Mucosa of gallbladder (tissue), 1 donor: ENCODE results near the gene STK32C. TPM values are rescaled to one million over a fixed set of nuclear protein-coding genes. Genes with fewer than 3 reads are reported as not detected.

Experiments used
- DNase-seq: peaks from one replicate; pipeline ENCODE4 v3.0.0-alpha.2; 2020; ENCODE audit warnings: low spot score
- total RNA-seq: library from RNA; stranded (reverse); gene quantifications from one replicate; pipeline ENCODE4 v1.2.1, GENCODE V29; 2021
- donor health status: DM: no; HTN: no; CAD: no.

STK32C gene
- total RNA-seq, 1 donor from 2014 or later, result 23.8 TPM

DNA sequence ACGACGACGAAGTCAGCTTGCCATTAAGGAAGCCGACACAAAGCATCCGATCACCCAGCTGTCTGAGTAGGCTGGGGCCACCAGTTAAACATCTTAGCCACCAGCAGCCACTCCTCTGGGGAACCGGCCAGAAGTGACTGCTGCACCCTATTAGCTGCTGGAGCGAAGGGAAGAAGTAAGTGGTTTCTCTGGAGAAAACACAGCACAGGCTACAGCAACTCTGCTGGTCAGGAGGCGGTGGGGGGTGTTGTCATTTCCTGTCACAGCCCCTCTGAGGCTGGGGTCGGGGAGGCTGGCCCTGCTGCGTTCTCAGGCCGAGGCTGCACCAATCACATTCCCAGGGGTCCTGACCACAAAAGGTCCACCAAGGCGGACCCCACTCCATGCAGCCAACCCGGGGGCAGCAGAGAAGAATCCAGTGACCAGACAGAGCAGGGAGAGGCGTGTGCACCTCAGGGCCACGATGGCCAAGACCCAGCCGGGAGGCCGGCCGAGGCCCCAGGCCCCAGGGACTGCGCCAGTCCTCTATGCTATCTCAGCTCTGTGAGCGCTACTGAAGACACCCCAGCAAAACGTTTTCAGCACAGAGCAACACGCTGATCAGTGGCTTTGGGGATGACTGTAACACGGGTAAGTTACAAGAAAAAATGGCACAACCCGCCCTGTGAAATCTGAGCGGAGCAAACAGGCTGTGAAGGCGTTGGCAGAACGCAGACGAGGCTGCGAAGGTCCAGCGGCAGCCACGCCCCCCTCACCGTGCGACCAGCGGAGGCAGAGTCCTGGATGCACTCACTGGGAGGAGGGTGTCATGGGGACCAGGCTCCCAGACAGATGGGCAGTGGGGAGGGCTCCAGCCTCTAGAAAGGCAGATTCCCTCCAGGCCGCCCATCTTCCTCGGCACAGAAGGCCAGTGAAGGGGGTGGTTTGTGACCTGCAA is 24.8 kb downstream of the STK32C start:
- no peak for DNase-seq

- DNase-seq, result no peak
Measured at GRCh38 chr10:132281915-132282666, 25.7 kb downstream of the STK32C start.

DNA sequence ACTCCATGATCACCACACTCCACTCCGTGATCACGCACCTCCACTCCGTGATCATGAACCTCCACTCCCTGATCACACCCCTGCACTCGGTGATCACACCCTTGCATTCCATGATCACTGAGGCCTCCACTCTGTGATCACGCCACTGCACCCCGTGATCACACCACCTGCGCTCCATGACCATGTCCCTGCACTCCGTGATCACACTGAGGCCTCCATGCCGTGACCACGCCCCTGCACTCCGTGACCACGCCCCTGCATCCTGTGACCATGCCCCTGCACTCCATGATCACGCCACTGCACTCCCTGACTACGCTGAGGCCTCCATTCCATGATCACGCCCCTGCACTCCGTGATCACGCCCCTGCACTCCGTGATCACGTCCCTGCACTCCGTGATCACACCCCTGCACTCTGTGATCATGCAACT is 27.1 kb downstream of the STK32C start:
- no peak for DNase-seq

DNA sequence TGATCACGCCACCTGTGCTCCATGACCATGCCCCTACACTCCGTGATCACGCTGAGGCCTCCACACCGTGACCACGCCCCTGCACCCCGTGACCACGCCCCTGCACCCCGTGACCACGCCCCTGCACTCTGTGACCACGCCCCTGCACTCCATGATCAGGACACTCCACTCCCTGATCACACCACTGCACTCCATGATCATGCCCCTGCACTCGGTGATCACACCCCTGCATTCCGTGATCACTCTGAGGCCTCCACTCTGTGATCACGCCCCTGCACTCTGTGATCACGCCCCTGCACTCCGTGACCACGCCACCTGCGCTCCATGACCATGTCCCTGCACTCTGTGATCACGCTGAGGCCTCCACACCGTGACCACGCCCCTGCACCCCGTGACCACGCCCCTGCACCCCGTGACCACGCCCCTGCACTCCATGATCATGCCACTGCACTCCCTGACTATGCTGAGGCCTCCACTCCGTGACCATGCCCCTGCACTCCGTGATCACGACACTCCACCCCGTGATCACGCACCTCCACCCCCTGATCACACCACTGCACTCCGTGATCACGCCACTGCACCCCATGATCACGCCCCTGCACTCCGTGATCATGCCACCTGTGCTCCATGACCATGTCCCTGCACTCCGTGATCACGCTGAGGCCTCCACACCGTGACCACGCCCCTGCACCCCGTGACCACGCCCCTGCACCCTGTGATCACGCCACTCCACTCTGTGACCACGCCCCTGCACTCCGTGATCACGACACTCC is 27.7 kb downstream of the STK32C start:
- no peak for DNase-seq

DNA sequence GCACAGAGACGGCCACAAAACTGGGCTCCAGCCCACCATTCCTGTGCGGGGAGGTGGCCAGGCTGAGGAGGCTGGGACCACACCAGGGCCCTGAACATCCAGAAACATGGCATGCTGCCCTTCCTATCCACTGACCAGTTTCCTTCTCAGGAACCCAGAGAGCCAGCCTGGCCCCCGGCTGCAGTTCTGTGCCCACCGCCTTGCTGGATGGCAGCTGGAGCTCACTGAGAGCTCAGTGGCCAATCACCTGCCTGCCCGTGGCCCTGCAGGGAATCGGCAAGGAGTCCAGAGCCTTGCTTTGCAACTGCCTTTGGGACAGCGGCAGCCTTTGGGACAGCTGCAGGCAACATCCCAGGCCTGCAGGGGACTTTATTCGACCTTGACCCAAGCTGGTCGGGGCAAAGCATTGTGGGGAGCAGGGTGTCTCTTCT is 30.4 kb downstream of the STK32C start:
- no peak for DNase-seq

DNA sequence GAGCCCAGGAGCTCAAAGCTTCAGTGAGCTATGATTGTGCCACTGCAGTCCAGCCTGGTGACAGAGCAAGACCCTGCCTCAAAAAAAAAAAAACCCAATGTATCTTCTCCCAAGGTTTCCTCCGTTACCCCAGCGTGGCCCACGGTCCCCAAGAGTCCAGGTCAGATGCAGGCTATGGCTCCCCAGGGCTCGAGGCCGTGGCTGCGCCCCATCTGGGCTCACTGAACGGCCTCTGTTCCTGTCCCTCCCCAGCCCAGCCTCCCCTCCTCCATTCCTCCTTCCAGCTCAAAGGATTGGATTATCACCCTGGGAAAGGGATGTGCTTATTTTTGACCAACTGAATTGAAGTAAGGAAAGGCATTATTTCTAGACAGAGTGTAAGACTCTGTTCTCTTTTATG is 31.0 kb downstream of the STK32C start:
- DNase-seq, result no peak

- no peak for DNase-seq
Measured at GRCh38 chr10:132276179-132276675, 31.5 kb downstream of the STK32C start.

GRCh38 chr10:132275426-132276178 is 32.1 kb downstream of the STK32C start:
- DNase-seq, result no peak

- no peak for DNase-seq
Measured at GRCh38 chr10:132274986-132275385, 32.8 kb downstream of the STK32C start.

- no peak for DNase-seq
Measured at GRCh38 chr10:132274581-132274980, 33.2 kb downstream of the STK32C start.

- DNase-seq, result no peak
Measured at GRCh38 chr10:132273966-132274365, 33.8 kb downstream of the STK32C start.

DNA sequence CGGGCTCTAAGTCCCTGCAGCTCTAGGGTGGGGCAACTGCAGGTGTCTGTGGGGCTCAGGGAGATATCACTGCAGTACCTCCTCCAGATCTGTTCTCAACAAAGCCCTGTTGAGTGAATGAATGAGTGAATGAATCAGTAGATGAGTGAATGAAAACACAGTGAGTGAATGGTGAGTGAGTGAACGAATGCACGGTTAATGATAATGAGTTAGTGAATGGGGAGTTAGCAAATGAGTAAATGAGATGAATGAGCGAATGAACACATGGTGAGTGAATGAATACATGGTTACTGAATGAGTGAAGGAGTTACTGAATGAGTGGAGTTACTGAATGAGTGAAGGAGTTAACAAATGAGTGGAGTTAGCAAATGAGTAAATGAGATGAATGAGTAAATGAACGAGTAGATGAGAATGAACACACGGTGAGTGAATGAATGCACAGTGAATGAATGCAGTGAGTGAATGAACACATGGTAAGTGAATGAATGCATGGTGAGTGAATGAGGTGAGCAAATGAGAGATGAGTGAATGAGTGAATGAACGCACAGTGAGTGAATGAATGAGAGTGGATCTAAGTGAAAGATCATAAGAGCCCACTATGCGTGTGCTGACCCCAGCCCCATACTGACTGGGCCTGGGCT is 34.3 kb downstream of the STK32C start:
- no peak for DNase-seq

DNA sequence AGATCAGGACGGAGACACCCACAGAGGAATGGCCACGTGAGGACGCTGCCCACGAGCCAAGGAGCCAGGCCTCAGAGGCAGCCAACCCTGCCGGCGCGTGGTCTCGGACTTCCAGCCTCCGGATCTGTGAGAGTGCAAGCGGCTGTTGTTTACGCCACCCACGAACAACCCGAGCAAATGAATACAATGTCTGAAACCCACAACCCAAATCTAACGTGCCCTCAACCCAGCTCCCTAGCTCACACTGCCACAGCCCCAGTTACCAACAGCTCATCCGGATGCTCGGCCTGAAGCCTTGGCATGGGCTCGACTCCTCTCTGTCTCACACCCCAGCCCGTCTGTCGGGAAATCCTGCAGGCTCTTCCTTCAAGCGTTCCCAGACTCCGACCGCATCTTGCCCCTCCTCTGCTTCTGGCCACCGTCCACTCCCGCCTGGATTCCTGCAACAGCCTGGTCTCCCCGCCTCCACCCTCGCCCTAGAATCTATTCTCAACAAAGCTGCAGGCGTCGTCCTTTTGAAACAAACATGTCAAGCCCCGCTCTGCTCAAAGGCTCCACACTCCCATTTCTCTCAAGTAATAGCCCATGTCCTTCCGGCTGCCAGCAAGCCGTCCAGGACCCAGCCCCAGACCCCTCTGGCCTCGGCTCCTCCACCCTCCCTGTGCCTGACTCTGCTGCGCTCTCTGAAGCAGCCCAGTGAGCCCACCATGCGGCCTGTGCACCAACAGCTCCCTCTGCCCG is 35.3 kb downstream of the STK32C start:
- DNase-seq, result peak; percentile 71

DNA sequence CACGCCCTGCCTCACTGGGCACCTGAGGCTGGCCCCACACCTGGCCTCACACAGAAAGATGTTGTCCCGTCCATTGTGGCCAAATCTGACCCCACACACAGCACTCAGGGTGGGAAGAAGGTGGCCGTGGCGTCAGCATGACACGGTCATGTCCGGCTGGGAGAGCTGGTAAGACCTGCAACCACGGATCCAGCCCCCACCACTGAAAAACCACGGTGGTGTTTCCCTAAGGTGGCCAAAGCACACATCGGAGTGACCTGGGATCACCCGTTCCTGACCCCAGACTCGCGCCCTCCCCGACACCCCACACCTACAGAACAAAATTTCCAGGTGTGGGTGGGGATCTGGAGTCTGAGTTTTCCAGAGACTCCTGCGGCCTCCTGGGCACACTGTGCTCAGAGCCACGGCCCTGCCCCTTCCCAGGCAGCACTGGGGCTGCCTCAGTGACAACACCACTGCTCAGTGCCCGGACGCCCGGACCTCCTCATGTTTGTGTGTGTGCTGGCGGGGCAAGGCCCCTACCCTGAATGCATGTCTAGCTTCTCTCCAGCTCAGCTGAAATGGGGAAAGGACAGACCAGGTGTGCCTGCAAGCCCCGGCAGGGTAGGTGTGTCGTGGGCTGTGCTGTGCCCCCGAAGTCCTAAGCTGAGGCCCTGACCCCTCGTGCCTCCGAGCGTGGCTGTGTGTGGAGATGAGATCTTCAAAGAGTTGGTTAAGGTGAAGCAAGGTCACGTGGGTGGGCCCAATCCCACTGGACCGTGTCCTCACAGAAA is 36.1 kb downstream of the STK32C start:
- no peak for DNase-seq

- DNase-seq, result no peak
Measured at GRCh38 chr10:132270721-132271457, 36.9 kb downstream of the STK32C start.

GRCh38 chr10:132270256-132270655 is 37.5 kb downstream of the STK32C start:
- no peak for DNase-seq

DNA sequence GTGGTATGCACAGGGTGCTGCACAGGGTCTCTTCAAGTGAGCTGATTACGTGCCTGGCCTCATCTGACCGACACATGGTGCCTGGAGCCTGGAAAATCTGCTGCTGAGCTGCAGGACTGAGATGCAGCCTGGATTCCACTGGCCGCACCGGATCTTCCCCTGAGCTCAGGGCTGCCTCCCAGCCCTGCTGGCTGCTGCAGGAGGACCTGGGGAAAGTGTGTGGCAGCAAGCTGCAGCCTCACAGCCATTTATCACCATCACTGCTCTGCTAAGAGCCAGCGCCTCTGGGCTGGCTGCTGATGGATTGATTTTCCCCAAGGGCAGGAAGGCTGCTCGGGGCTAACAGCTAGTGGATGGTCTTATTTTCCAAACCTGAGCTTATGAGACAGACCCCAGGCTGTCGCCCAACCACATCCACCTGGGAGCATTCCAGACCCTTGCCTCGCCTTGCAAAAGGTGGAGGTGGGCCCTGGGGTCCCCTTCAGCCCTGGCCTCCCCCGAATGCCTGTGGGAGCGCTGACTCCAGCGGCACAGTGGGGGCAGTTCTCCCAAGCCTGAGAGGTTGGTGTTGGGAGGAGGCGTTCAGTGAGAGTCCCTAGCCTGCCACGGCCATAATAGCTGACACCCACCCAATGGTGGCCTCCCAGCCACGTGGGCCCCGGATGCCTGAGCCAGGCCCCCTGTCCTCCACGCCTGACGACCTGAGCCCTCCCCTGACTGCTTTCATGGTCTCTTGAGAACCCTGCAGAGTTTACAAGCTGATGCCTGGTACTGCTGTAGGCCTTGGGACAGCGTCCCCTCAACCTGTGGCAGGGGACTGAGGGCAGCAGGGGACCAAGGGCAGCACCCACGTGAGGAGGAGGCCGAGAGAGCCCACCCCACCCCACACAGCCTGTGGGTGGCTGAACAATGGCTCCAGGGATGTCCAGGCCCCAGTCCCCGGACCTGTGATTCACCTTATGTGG is 38.2 kb downstream of the STK32C start:
- DNase-seq, result no peak
